Activated naive CD4-positive, alpha-beta T cell treated with anti-CD3 and anti-CD28 coated beads, Interleukin-2, amount 10 ng/mL, durations not matched to agents 7 days and 5 days (primary cell): ENCODE measurements around the gene NDUFC2.

Source experiments
- CTCF ChIA-PET: fragments of 350-600 bp; sonication (Branson Sonifier 250); formaldehyde crosslinking; loops from one replicate; lab custom pipeline; 2021; ENCODE audit warnings: antibody characterized with exemption; lab: Charles Lee
- DNase-seq: peaks from one replicate; pipeline ENCODE4 v3.0.0-alpha.2; 2020
- H3K27ac Mint-ChIP-seq: one replicate; pipeline ENCODE4 v1.8.0; 2021; ENCODE audit warnings: mild to moderate bottlenecking, moderate library complexity, mixed read lengths
- H3K27me3 Mint-ChIP-seq: one replicate; pipeline ENCODE4 v1.8.0; 2021; ENCODE audit warnings: mild to moderate bottlenecking, mixed read lengths
- H3K36me3 Mint-ChIP-seq: one replicate; pipeline ENCODE4 v1.8.0; 2021; ENCODE audit warnings: mixed read lengths
- H3K4me1 Mint-ChIP-seq: one replicate; pipeline ENCODE4 v1.8.0; 2021; ENCODE audit warnings: mixed read lengths
- H3K4me3 Mint-ChIP-seq: one replicate; pipeline ENCODE4 v1.8.0; 2021; ENCODE audit warnings: mild to moderate bottlenecking, moderate library complexity, mixed read lengths
- H3K9me3 Mint-ChIP-seq: one replicate; pipeline ENCODE4 v1.8.0; 2021; ENCODE audit warnings: mixed read lengths

Gene NDUFC2

GRCh38 chr11:78022397-78023396 is 57.0 kb downstream of the NDUFC2 start, which contains the start of gene KCTD14:
Gene KCTD14, minus strand, starts transcription at chr11:78023276. Its CDS starts 27 bp downstream, at chr11:78023249.
- Mint-ChIP-seq H3K27me3 (peaks cover 34% of the 10 kb centered on the region), H3K9me3 (no peaks in the 10 kb centered on the region), H3K4me1 (peaks cover 2% of the 10 kb centered on the region), H3K36me3 (no peaks in the 10 kb centered on the region), H3K4me3 (no peak within 1 kb of the TSS), H3K27ac (no peak within 1 kb of the TSS)
- CTCF ChIA-PET: no interaction called here
- no peak for DNase-seq

- DNase-seq: no peak
- H3K9me3 Mint-ChIP-seq: no peaks in the 10 kb centered on the region
- H3K27ac Mint-ChIP-seq: no peak overlapping the region
- peaks cover 2% of the 10 kb centered on the region for H3K4me1 Mint-ChIP-seq
- no peaks in the 10 kb centered on the region for H3K36me3 Mint-ChIP-seq
- CTCF ChIA-PET: no interaction called here
- peaks cover 36% of the 10 kb centered on the region for H3K27me3 Mint-ChIP-seq
- no peak overlapping the region for H3K4me3 Mint-ChIP-seq
Measured at GRCh38 chr11:78021611-78022010, 58.1 kb downstream of the NDUFC2 start.

GRCh38 chr11:78020246-78020645 is 59.4 kb downstream of the NDUFC2 start:
- H3K36me3 Mint-ChIP-seq: no peaks in the 10 kb centered on the region
- CTCF ChIA-PET: interaction anchor here (1.1 to 1.3 kb wide), 2 partner anchors 10 to 26 kb away, joined by 3 to 5 read pairs; no protein-coding TSS in a partner anchor
- peaks cover 38% of the 10 kb centered on the region for H3K27me3 Mint-ChIP-seq
- H3K4me3 Mint-ChIP-seq: no peak overlapping the region
- DNase-seq: no peak
- no peak overlapping the region for H3K27ac Mint-ChIP-seq
- no peaks in the 10 kb centered on the region for H3K9me3 Mint-ChIP-seq
- peaks cover 2% of the 10 kb centered on the region for H3K4me1 Mint-ChIP-seq

- Mint-ChIP-seq H3K4me1 (peaks cover 2% of the 10 kb centered on the region), H3K27me3 (peaks cover 38% of the 10 kb centered on the region), H3K4me3 (no peak overlapping the region), H3K36me3 (no peaks in the 10 kb centered on the region), H3K27ac (no peak overlapping the region), H3K9me3 (no peaks in the 10 kb centered on the region)
- DNase-seq: no peak
- CTCF ChIA-PET: interaction anchor here (1.3 kb wide), 1 partner anchor 26 kb away, joined by 5 read pairs; no protein-coding TSS in a partner anchor
Measured at GRCh38 chr11:78019808-78020207, 59.9 kb downstream of the NDUFC2 start.
